Aorta (tissue), 5 donors: Measurements from ENCODE around the gene TRIM25. TPM values are rescaled to one million over a fixed set of nuclear protein-coding genes. Genes with fewer than 3 reads are reported as not detected.
"Not testable (repeated sequence)": the region's sequence is repeated elsewhere in the genome, so short reads cannot be mapped to it uniquely, and the experiment has no call there.

ENCODE experiments used
- ATAC-seq: fragments of 200-7000 bp; cut with Tn5 transposase; one replicate; pipeline ENCODE4 v1.9.1; 2022; ENCODE audit warnings: moderate library complexity; ENCODE audit not compliant: low FRiP score
- DNase-seq, 2 donors: peaks; one replicate each; pipeline ENCODE4 v3.0.0-alpha.2; 2020
- H3K27ac ChIP-seq, 2 donors: one replicate each; pipeline ENCODE4 v1.5.1; 2013; ENCODE audit warnings: low read length in 2 of 2, mild to moderate bottlenecking in 2 of 2, moderate library complexity in 2 of 2, control low read depth in 1 of 2, inconsistent platforms in 1 of 2, low read depth in 1 of 2
- H3K27me3 ChIP-seq, 2 donors: one replicate each; pipeline ENCODE4 v1.6.1; 2013; ENCODE audit warnings: control low read depth in 1 of 2, low read length in 1 of 2, mild to moderate bottlenecking in 1 of 2, moderate library complexity in 1 of 2; ENCODE audit not compliant: insufficient read depth in 2 of 2, control insufficient read depth in 1 of 2
- H3K36me3 ChIP-seq, 2 donors: one replicate each; pipeline ENCODE4 v1.6.1; 2013; ENCODE audit warnings: control low read depth in 1 of 2, low read length in 1 of 2, mild to moderate bottlenecking in 1 of 2; ENCODE audit not compliant: insufficient read depth in 2 of 2, control insufficient read depth in 1 of 2
- H3K4me1 ChIP-seq, 2 donors: one replicate each; pipeline ENCODE4 v1.6.1; 2013; ENCODE audit warnings: low read length in 2 of 2, control low read depth in 1 of 2, mild to moderate bottlenecking in 1 of 2, moderate library complexity in 1 of 2; ENCODE audit not compliant: insufficient read depth in 2 of 2, control insufficient read depth in 1 of 2
- H3K4me3 ChIP-seq, 2 donors: one replicate each; pipeline ENCODE4 v1.5.1; 2013; ENCODE audit warnings: low read length in 2 of 2, control low read depth in 1 of 2, mild to moderate bottlenecking in 1 of 2
- H3K9me3 ChIP-seq: one replicate; pipeline ENCODE4 v1.6.1; 2013; ENCODE audit warnings: mild to moderate bottlenecking, low read length; ENCODE audit not compliant: control insufficient read depth
- WGBS, 2 donors: extraction: QIAGEN DNeasy Blood & Tissue Kit; methylation state at CpG; one replicate each; pipeline ENCODE4 v1.1.7; 2013; 5-methylcytosine and 5-hydroxymethylcytosine counted together
- intact Hi-C, 2 donors: fragments of 100-400 bp; cut with DNase I; formaldehyde crosslinking; loops; one replicate each; pipeline versions ENCODE4 v1.14.2 to v1.15.0; 2022
- polyA plus RNA-seq, 2 donors: library from polyadenylated mRNA; stranded (reverse); fragments of 200-250 nt; gene quantifications; one replicate each; pipeline ENCODE4 v1.2.3, GENCODE V29; 2013
- total RNA-seq, 2 donors: library from RNA; stranded (reverse); fragmentation: NEBNext Ultra II Directional; extraction: Animal tissue kit (Norgen Biotek cat#: 25700); gene quantifications; one replicate each; pipeline ENCODE4 v1.2.1, GENCODE V29; 2021
- donor health status: healthy with polysubstance abuse.
- donor health status: Bipolar disorder and iron deficiency.
- donor health status: DM: no; HTN: no; CAD: no.
- donor health status: DM: no; HTN: no; CAD: no.
- donor health status: DM: yes; HTN: yes; CAD: no.

Gene TRIM25
- total and polyA plus RNA-seq, 4 donors: 7.4 to 85.3 (median 25.4) TPM

- no peaks in the 10 kb centered on the region for H3K4me1 ChIP-seq
- H3K9me3 ChIP-seq: no peaks in the 10 kb centered on the region
- intact Hi-C loops: loop anchor here (5.0 kb wide), 2 partner anchors 51 to 121 kb away; no protein-coding TSS in a partner anchor
- H3K27ac ChIP-seq: no peak overlapping the region
- H3K27me3 ChIP-seq: no peaks in the 10 kb centered on the region
- ATAC-seq (no peak), DNase-seq (no peak)
- peaks cover 0 to 3% of the 10 kb centered on the region in 2 donors for H3K36me3 ChIP-seq
- WGBS, 2 donors: 91 to 95% methylated on average over 10 of the region's 10 CpGs
- H3K4me3 ChIP-seq: no peak overlapping the region
Measured at GRCh38 chr17:56943505-56944125, 29.8 kb upstream of the TRIM25 start.

- Histone ChIP-seq H3K9me3 (no peaks in the 10 kb centered on the region), H3K27me3 (no peaks in the 10 kb centered on the region), H3K27ac (no peak overlapping the region), H3K4me3 (no peak overlapping the region), H3K4me1 (no peaks in the 10 kb centered on the region), H3K36me3 (peaks cover 5% of the 10 kb centered on the region in 2 donors)
- intact Hi-C loops: loop anchor here (2.0 to 5.0 kb wide), 3 partner anchors 48 to 121 kb away; no protein-coding TSS in a partner anchor
- peak; percentile 62 for ATAC-seq
- DNase-seq: no peak
- 53 to 56% methylated on average over 11 of the region's 11 CpGs for WGBS, 2 donors
Measured at GRCh38 chr17:56939869-56940484, 26.1 kb upstream of the TRIM25 start.

- not testable (repeated sequence) for ATAC-seq, DNase-seq, H3K4me3 ChIP-seq, H3K9me3 ChIP-seq, H3K4me1 ChIP-seq, H3K27me3 ChIP-seq, H3K27ac ChIP-seq, H3K36me3 ChIP-seq
- WGBS, 2 donors: 87 to 88% methylated on average over 5 of the region's 5 CpGs
- intact Hi-C loops: loop anchor here in 1 of 2 donors (5.0 kb wide), 1 partner anchor 46 kb away; no protein-coding TSS in a partner anchor
Measured at GRCh38 chr17:56938206-56938605, 24.4 kb upstream of the TRIM25 start.

GRCh38 chr17:56937687-56938086 is 23.8 kb upstream of the TRIM25 start:
- intact Hi-C loops: loop anchor here in 1 of 2 donors (5.0 kb wide), 1 partner anchor 45 kb away; no protein-coding TSS in a partner anchor
- 67 to 81% methylated on average over 2 of the region's 2 CpGs for WGBS, 2 donors
- Histone ChIP-seq H3K9me3 (no peaks in the 10 kb centered on the region), H3K4me1 (no peaks in the 10 kb centered on the region), H3K27me3 (no peaks in the 10 kb centered on the region), H3K27ac (no peak overlapping the region), H3K4me3 (no peak overlapping the region), H3K36me3 (peaks cover 4 to 5% of the 10 kb centered on the region in 2 donors)
- no peak for DNase-seq
- ATAC-seq: peak; percentile 43

- Histone ChIP-seq H3K9me3 (no peaks in the 10 kb centered on the region), H3K27ac (no peak overlapping the region), H3K27me3 (no peaks in the 10 kb centered on the region), H3K4me1 (no peaks in the 10 kb centered on the region), H3K36me3 (peaks cover 3 to 5% of the 10 kb centered on the region in 2 donors), H3K4me3 (no peak overlapping the region)
- intact Hi-C loops: loop anchor here in 1 of 2 donors (5.0 kb wide), 1 partner anchor 45 kb away; no protein-coding TSS in a partner anchor
- WGBS, 2 donors: 72 to 84% methylated on average over 6 of the region's 6 CpGs
- DNase-seq (no peak), ATAC-seq (no peak)
Measured at GRCh38 chr17:56936697-56937322, 23.0 kb upstream of the TRIM25 start.

- H3K4me3 ChIP-seq: no peak overlapping the region
- H3K36me3 ChIP-seq: peaks cover 2 to 5% of the 10 kb centered on the region in 2 donors
- no peaks in the 10 kb centered on the region for H3K27me3 ChIP-seq
- WGBS, 2 donors: 87 to 88% methylated on average over 3 of the region's 3 CpGs
- no peak for DNase-seq
- ATAC-seq: no peak
- intact Hi-C loops: loop anchor here in 1 of 2 donors (5.0 kb wide), 1 partner anchor 43 kb away; no protein-coding TSS in a partner anchor
- H3K9me3 ChIP-seq: no peaks in the 10 kb centered on the region
- no peak overlapping the region for H3K27ac ChIP-seq
- H3K4me1 ChIP-seq: no peaks in the 10 kb centered on the region
Measured at GRCh38 chr17:56935461-56935860, 21.6 kb upstream of the TRIM25 start.

- DNase-seq (no peak), ATAC-seq (no peak)
- Histone ChIP-seq H3K4me3 (no peak overlapping the region), H3K9me3 (no peaks in the 10 kb centered on the region), H3K27me3 (no peaks in the 10 kb centered on the region), H3K27ac (no peak overlapping the region), H3K4me1 (no peaks in the 10 kb centered on the region), H3K36me3 (peaks cover 2 to 5% of the 10 kb centered on the region in 2 donors)
- 95 to 96% methylated on average over 4 of the region's 4 CpGs for WGBS, 2 donors
- intact Hi-C loops: no loop called here
Measured at GRCh38 chr17:56934280-56934679, 20.4 kb upstream of the TRIM25 start.

GRCh38 chr17:56933868-56934267 is 20.0 kb upstream of the TRIM25 start:
- H3K27me3 ChIP-seq: no peaks in the 10 kb centered on the region
- WGBS, 2 donors: 95 to 100% methylated on average over 1 of the region's 1 CpG

More at GRCh38 chr17:56933868-56934267, 20.0 kb upstream of the TRIM25 start:
- intact Hi-C loops: no loop called here
- Histone ChIP-seq H3K4me3 (no peak overlapping the region), H3K27ac (no peak overlapping the region), H3K9me3 (no peaks in the 10 kb centered on the region), H3K4me1 (no peaks in the 10 kb centered on the region), H3K36me3 (peaks cover 2 to 5% of the 10 kb centered on the region in 2 donors)
- no peak for ATAC-seq
- DNase-seq: no peak
